GM21576 (cell line): Measurements from ENCODE around the gene CSMD2.

Source experiments
- ATAC-seq: cut with Tn5 transposase; IDR thresholded peaks from one replicate; pipeline ENCODE4 v1.9.1; 2021; ENCODE audit warnings: mild to moderate bottlenecking, moderate library complexity; ENCODE audit not compliant: unreplicated experiment

The CSMD2 gene

DNA sequence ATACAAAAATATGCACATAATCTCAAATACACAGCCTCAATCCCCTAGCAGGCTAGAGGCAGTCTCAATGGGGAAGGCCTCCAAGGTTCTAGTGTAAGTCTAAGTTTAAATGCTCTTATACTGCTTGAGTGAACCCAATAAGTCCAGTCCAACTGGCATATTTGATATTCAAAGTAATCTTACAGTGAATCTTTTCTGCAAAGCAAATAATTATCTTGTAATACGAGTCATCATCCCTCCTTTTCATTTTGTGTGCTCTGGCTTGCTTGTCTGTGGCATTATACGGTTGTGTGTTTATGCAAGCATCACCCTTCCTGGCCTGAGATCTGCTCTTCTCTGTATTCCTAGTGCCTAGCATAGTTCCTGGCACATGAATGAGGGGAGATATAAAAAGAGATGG is 468.1 kb downstream of the CSMD2 start:
- no peak for ATAC-seq

DNA sequence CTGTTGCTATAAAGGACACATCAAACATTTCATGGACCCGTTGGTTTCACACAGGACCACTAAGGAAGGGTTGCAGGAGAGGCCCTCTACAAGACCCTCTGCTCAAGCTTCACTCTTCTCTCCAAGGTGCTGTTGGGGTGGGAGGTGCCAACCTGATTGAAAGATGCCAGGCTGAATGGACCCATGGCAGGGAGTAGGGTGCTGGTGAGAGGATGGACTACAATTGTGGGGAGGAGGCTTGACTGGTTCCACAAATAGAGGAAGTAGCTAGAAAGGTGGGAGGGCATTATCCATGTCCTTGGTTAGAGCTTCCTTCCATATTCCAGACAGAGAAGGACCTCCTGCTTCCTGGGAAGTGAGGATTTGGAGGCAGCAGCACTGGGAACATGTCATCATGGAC is 468.7 kb downstream of the CSMD2 start:
- ATAC-seq: no peak

DNA sequence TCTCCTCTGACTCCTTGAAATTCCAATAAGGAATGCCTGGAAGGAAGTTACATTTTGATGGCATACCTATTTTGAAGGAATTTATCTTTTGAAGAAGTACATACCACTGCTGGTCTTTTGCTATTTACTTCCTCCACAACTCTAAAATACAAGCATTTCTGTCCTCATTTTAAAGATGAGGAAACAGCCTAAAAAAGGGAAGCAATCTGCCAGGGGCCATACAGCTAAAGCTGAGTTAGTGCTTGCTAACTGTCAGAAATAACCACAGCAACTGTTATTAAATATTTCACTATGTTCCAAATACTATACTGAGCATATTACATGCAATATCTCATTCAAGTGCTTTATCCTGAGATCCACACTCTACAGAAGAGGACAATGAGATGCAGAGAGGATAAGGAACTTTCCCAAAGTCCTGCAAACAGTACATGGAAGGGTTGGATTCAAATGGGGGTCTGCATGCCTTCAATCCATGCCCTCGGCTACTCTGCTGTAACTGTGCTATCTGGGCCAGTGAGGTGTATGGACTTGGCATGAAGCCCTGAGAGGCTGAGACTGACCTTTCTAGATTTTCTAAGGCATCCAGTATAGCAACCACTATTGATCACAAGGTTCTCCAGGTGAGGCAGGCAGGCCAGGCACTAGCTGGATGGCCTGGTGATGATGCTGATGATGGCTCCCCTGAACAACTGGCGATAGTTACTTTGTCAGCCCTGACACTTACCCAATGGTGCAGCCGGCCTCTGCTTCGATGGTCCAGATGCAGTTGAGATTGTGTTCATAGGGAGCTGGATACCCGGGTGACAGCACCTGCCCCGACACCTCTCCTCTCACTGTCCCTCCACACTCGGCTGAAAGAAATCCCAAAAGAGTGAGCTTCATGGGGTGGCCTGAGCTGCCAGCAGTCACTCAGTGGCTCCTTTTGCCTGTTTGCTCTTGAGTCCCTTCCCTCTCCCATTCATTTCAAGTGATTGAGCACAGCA is 472.5 kb downstream of the CSMD2 start:
- ATAC-seq: no peak

DNA sequence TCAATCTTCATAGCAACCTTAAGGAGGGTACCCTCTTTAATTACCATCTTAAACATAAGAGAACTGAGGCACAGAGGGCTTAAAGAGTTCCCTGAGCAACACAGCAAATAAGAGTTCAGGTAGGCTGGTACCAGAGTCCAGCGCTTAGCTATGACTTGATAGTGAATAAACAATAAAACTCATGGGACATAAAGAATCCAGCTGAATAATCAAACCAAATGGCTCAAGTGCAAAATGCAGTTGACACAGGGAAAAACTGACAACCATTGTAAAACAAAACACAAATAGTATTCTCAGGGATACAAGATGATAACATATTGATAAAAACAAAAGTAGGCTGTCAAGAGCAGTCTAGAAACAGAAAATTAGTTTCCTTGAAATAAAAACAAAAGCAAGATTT is 478.0 kb downstream of the CSMD2 start:
- no peak for ATAC-seq

DNA sequence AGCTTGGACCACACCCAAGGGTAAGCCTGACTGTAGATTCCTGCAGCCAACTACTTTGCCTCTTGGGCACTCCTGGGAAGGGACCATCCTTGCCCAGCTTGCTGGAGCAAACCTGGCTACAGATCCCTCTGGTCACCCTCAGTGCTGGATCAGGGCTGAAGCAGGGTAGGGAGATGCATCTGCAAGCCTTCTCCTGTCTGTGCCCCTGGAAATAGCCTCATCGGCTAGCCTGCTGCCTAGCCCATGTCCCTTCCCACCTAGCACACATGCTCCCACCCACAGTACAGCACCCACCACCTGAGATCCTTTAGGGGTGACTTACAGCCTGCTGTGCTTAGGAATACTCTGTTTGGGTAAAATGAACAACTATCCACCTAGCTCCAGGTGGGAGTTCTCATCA is 478.5 kb downstream of the CSMD2 start:
- ATAC-seq: no peak

DNA sequence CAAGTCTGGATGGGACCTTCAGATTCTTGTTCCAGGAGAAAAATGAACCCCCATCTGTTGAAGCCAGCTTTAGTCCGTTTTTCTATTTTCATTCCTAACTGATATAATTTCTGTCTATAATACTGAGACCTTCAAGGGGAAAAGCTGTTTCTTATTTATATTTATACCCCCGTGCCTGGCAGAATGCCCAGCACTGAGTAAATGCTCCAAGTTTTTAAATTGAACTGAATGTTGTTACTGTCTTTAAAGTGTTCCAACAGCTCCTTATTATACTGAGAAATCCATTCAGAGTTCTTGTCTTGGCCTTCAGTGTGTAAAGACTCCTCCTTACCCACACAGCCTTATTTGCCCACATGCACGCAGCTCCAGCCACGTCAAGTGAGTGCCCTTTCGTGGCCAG is 479.8 kb downstream of the CSMD2 start:
- ATAC-seq: no peak

DNA sequence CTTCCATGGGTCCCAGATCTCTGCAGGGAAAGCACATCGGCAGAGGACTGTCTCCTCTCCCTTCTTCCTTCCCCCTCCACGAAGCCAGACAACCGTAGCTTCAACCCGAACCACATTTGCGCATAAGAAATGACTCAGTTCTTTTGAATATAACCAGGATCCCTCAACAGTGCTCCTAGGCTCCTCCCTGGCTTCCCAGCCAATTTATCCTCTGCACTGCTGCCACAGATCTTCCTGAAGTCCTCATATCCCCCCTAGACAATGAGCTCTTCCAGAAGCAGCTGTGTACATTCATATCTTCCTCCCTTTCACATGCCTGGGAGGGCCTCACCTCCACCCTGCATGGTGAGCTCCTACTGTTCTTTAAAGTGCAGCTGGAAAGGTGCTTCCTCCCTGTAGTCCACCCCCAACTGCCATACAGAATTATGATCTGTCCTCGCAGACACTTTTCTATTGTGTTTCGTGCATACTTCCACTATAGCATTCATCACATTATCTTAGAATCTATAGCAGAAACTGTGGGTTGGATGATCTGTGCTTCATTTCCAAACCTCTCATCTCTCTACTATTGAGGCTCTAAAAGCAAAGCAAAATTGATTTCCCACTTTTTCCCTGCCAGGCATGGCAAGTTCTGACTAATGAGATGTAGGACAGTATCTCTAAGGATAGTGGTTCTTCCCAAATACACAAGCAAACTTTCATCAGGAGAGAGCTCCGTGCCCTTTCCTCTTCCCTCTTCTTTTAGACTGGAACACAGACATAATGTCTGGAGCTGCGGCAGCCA is 480.4 kb downstream of the CSMD2 start:
- no peak for ATAC-seq

DNA sequence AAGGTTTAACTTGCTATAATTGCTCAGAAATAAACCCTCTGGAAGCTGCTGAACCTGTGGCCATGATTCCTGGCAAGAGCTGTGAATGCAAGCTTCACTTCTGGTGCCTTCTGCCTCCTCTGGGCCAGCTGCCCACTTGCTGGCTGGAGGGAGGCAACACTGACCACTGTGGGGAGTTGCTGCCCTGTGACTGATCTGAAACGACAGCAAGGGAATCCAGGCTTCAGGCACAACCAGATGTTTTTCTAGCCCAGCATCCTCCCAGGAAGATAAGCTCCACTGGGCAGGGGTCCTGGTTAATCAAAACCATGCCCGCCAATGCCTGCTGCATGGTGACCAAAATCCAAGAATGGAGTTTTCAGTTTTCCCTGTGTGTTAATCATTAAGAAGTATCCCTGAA is 481.1 kb downstream of the CSMD2 start:
- ATAC-seq: no peak

DNA sequence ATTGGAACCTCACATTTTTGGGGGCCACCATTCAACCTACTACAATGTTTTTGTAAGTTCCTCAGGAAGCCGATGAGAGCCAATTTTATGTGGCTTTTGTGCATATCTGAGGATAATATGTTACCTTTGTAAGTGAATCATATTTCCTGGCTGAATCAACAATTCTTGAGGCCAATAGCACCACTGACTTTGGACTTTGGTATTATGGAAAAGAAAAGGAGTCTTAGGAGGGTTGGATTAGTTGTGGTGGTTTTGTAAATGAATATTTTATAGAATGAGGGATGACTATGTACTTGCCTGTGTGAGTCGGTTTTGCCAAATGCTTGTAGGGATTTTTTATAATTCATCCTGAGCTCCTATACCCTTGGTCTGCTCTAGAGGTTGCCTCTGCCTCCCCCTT is 482.7 kb downstream of the CSMD2 start:
- no peak for ATAC-seq

DNA sequence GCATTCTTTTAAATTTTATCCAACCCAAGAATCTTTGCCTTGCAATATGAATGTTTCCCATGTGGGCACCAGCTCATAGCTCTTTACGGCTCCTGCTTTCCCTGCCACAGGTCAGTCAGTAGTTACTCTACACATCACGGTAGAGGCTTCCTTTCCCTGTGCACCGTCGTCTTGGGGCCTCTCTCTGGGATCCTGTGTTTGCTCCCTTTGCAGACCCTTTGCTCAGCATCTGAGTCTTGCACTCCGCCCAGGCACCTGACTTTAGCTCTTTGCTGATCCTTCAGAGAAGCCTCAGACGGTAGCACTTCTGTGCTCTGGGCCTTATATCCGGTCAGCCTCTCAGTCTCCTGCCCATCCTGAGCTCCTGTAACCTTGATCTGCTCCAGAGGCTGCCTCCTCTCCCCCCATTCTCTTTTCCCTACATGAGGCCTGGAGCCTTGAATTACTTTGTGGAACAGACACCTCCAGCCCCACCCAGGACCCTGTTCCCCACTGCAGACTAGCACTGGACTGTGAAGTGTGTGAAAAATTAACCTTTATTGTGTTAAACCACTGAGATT is 484.7 kb downstream of the CSMD2 start:
- ATAC-seq: no peak

DNA sequence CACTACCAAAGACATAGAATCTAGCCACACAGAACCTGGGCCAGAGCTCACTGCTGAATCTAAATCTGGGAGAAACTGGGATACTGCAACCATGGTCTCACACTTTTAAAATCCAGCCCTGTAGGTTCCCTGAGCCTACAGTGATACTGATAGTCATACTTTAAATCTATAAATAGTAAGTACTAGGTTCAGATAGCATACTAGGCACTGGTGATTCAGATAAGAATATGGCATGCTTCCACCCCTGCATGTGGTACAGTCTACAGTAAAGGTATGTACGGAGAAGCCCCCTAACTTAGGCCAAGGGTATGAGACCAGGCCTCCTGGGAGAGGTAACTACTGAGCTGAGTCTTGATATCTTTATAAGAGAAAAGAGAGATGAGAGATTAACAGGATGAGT is 494.5 kb downstream of the CSMD2 start:
- no peak for ATAC-seq

DNA sequence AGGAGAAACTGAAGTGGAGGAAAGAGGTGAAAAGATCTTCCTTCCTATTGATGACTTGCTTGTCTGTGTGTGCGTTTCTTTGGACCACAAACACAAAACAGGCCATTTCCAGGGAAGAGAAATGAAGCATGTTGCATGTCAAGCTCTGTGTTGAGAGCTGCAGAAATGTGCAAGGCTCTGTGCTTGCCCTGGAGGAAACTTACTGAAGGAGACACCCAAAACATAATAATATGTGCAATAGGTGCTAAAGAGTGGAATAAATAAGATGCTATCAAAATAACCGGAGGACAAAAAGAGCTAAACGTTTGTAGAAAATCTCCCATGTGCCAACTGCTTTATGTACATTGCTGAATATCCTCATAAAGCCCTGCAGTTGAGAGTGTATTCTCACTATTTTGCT is 496.3 kb downstream of the CSMD2 start:
- no peak for ATAC-seq

DNA sequence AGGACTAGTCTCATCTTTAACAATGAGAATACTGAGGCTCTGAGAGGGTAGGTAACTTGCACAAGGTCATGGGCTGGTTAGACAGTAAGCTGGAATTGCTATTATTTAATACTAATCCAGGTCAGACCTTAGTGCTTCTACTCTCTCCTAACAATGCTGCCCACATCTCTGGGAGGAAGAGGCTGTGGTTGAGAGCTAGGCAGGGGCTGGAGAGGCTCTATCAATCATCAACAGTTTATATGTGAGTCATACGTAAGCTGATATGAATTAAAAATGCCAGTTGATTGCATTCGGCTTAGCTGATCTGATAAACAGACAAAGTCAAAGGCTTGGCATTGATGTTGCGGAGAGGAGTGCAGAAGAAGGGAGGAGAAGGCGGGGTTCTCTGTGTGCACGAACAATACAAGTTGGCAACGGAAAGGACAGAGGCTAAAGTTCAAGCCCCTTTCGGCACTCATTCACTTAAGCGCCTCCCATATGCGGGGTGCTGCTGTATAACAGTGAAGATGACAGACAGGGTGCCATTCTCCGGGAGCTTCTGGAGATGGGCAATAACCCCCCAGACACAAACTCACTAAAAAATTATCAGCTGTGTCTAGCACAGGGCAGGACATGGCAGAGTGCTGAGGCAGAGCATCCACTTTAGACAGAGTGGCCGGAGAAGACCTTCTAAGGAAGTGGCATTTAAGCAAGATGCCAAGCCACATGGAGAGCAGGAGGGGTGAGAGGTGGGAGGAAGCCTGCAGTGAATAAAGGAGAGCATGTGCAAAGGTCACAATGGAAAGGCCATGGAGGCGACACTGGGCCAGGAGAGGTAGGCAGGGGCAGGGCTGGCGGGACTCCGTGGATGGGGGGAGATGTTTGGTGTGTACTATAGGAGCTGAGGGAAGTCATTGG is 497.4 kb downstream of the CSMD2 start:
- no peak for ATAC-seq

DNA sequence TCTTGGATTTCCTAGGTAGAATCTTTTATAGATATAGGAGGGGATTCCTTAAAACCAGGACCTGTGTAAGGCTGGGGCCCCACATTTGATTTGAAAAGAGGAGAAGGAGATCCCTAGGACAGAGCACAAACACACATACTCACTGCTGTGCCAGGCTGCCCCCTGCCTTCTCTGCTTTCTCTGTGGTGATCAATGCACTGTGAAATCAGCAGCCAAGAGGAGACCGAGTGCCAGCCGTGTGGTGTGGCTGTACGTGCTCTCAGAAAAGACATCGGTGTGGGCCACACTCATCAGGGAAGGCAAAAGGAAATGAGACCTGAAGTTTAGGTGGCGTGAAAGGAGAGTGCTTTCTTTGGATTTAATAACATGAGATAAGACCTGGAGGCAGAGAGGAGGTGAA is 498.4 kb downstream of the CSMD2 start:
- no peak for ATAC-seq

DNA sequence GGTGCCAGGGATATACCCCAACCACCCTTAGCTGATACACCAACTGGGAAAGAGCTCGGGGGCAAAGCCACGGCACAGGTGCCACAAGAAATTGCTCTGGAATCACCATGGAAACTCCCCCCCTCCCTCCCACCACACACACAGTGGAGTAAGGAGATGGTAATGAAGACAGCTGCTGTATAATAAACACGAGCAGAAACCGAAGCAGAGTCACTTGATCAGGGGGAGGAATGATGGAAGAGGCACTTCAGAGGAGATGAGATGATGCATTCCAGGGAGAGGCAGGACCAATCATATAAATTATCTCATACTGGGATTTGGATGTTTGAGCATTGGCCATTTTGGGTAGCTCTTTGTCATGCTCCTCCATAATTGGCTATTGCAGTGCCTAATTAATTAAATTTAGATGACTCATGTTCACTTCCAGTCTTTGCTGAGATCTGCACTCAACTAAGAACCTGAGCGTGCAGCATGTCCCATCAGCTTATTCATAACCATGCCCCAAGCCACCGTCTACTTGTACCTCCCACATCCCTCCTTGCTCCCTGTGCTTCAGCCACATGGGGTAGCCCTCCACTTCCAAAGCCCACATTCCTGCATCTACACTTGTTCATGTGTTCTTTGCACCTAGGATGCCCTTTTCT is 503.1 kb downstream of the CSMD2 start:
- ATAC-seq: no peak

DNA sequence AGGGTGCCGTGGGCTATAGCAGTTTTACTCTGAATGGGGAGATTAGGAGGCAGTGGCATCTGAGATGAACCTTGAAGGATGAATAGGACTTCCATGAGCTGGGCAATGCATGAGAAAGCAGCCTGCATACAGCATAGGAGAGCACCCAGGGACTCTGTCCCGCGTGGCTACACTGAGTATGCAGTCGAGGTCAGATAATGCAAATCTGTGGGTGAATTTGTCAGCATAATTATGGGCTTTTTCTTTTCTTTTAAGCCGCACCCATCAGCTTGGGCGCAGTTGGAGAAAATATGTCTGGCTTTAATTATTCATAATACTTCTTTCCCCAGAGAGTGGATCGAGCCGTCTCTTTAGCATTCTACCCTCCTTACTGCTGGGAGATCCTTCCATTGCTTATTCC is 504.1 kb downstream of the CSMD2 start:
- no peak for ATAC-seq

DNA sequence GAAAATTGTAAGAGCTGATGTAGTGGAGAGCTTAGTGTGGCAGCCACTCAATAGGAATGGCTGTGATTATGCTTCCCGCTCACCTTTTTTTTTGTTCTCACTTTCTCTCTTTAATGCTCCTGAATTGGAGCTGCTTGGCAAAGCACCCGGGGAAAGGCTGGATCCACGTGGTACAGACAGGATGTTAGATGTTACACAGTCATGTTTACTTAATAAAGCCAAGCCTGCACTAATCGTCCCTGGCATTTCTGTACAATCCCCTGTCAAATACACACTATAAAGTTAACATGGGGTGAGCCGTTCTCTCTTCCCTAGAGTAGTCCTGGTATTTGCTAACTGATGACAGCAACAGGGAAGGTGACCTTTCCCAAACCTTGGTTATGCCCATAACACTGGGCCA is 504.8 kb downstream of the CSMD2 start:
- ATAC-seq: no peak

DNA sequence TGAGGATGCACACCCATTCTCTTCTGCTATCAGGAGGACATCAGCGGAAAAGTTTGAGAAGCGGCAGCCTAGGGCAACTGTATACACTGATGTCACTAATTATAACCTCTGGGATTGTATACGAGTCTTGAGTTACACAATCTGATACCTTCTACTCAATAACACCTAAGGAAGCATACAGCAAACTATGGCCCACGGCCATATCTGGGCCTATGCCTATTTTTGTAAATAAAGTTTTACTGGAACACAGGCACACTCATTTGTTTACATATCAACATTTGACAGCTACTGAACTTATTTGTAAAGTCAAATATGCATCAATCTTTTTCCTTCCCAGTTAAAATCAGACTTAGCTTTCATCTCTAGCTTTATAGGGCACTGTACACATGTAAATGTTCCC is 505.4 kb downstream of the CSMD2 start:
- ATAC-seq: no peak

DNA sequence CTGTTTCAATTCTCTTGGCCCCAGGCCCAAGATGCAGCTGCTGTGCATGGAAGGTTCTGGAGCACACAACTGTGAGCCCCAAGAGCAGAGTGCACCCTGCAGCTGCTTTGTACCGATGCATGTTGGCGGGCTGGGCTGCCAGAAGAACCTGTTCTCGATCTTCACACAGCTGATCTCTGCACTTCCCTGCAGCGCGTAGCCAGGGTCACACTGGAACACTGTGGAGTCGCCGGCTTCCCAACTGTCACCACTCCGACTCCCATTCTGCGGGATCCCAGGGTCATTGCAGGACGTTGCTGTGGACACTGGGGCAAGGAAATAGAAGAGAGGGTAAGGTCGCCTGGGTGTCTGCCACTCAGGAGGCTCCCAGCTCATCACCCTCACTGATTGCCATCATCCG is 507.2 kb downstream of the CSMD2 start:
- ATAC-seq: no peak

DNA sequence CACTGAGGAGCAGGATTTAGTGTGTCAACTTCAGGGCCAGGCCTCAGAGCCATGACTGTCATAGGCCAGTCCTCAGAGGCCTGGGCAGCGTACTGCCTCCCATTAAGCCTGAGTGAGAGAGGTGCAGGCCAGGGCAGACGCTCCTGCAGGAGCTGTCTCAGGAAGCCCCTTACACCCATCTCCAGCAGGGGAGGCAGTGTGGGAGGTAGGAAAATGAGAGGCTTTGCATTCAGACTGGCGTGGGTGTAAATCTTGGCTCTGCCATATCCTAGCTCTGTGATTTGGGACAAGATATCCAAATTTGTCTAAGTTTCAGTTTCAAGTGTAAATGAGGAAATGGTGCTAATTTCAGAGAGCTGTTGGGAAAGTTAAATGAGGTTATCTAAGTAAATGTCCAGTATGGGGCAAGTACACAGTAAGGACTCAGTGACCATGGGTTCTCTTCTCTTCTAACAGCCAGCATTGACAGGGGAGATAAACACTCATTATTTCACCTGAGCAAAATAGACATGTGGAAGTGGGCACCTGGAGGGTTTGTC is 508.5 kb downstream of the CSMD2 start:
- no peak for ATAC-seq
